HCT116 (cell line): ENCODE results near the gene PCDH18.

Experiments
- EZH2 ChIP-seq: fragments of 200-600 bp; sonication (generic); IDR thresholded peaks from 2 replicates; pipeline ENCODE4 v1.6.1; 2017; ENCODE audit warnings: antibody characterized with exemption, mixed run types
- JUND ChIP-seq: IDR thresholded peaks from 2 replicates; pipeline ENCODE4 v1.6.1; 2012
- TF ChIP-seq, protein P1 (sequence below), 3 experiments: fragments of 200-600 bp in 1 of 3; sonication (generic) in 1 of 3; IDR thresholded peaks in 2 of 3; conservative IDR thresholded peaks in 1 of 3; 2 replicates each; pipeline ENCODE4 v1.5.1; 2012 to 2017; ENCODE audit warnings: low read depth in 2 of 3, low read length in 2 of 3, antibody characterized with exemption in 1 of 3, borderline replicate concordance in 1 of 3, control low read depth in 1 of 3, mild to moderate bottlenecking in 1 of 3, mixed read lengths in 1 of 3, mixed run types in 1 of 3, moderate library complexity in 1 of 3; ENCODE audit not compliant: insufficient read depth in 1 of 3
- TF ChIP-seq, protein P2 (sequence below): IDR thresholded peaks from 2 replicates; pipeline ENCODE4 v1.6.1; 2012

DNA sequence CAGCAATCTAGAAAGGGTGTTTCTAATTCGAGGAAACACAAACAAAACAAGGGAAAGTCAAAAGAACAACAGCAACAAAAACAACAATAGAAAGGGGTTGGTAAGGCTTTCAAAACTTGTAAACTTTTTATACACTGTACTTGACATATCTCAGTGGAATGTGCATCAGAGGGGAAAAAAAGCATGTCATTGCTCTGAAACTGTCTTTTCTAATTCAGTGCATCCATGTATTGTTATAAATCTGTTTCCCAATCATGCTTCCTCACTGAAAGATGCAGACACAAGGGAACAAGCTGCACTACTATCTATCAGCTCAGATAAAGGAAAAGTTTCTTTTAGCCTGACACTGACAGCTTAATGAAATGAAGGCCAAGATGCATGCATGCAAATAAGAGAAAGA, 44.2 kb upstream of the PCDH18 start:
- TF ChIP-seq, protein P1, sequence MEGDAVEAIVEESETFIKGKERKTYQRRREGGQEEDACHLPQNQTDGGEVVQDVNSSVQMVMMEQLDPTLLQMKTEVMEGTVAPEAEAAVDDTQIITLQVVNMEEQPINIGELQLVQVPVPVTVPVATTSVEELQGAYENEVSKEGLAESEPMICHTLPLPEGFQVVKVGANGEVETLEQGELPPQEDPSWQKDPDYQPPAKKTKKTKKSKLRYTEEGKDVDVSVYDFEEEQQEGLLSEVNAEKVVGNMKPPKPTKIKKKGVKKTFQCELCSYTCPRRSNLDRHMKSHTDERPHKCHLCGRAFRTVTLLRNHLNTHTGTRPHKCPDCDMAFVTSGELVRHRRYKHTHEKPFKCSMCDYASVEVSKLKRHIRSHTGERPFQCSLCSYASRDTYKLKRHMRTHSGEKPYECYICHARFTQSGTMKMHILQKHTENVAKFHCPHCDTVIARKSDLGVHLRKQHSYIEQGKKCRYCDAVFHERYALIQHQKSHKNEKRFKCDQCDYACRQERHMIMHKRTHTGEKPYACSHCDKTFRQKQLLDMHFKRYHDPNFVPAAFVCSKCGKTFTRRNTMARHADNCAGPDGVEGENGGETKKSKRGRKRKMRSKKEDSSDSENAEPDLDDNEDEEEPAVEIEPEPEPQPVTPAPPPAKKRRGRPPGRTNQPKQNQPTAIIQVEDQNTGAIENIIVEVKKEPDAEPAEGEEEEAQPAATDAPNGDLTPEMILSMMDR (IDR thresholded peaks at IDR 0.05 in 2 of 3, conservative IDR thresholded peaks at IDR 0.05 in 1 of 3; ENCODE audit: borderline replicate concordance in 1 of 3, insufficient read depth in 1 of 3, low read depth in 2 of 3, low read length in 2 of 3) = no peak
- TF ChIP-seq, protein P2, sequence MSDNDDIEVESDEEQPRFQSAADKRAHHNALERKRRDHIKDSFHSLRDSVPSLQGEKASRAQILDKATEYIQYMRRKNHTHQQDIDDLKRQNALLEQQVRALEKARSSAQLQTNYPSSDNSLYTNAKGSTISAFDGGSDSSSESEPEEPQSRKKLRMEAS = no peak
- no peak for TF ChIP-seq JUND
- TF ChIP-seq EZH2 = no peak
